NOMO-1 (cell line): ENCODE data around the gene LILRA6.

Experiments
- DNase-seq, 2 experiments: peaks; one replicate each; lab custom pipeline; 2025; ENCODE audit not compliant: unreplicated experiment in 2 of 2; lab: John Stamatoyannopoulos, UW

LILRA6 gene

GRCh38 chr19:54190503-54191010 is 52.0 kb downstream of the LILRA6 start:
- peak; percentile 99 to 100 for DNase-seq

- DNase-seq, result peak; percentile 100
Observed at GRCh38 chr19:54189735-54190502, 52.7 kb downstream of the LILRA6 start.

- no peak for DNase-seq
Observed at GRCh38 chr19:54189145-54189734, 53.4 kb downstream of the LILRA6 start, which contains the start of gene MBOAT7. TSS of gene MBOAT7 (minus strand) at chr19:54189580. CDS start at chr19:54188508, 1,072 bp downstream.

DNA sequence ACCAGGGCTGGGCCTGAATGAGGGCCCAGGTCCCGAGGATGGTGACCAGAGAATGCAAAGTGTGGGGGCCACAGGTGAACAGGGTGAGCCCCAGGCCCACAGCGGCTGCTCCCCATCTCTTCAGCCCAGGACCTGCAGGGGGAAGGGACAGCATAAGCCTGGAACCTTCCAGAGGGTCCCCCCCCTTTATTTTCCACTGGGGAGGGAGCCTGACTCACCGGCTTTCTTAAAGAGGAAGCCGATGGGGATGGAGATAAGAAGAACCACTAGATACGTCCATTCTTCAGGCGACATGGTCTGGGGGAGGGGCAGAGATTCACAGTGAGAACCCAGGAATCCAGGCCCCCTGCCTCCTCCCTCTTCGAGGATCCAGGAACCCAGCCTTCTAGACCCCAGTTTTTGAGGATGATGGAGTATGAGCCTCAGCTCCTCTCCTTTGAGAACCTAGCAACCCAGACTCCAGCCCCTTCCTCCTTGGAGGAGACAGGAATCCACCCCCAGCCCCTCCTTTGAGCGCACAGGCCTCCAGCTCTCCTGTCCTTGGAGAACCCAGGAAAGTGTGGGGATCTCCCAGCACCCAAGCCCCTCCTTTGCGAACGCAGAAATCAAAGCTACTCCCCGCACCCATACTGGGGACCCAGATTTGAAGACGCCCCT is 54.2 kb downstream of the LILRA6 start:
- peak; percentile 65 to 67 for DNase-seq

DNA sequence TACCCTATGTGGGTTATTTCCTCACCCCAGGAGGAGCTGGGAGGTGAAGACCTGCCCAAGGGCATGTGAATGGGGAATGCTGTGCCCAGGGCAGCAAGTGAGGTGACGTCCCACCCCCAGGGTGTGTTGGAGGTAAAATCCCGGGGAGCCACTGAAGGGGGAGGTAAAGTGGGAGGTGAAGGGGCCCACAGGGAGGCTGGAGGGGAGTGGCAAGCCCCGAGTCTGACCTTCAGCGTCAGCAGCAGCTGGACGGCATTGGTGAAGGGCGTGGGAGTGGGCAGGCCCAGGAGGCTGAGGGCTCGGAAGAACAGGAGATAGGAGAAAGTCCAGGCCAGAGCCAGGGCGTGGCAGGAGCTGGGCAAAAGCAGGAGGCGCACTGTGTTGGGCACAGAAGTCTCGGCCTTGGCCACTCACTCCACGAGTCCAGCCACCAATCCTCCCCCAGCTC is 55.6 kb downstream of the LILRA6 start:
- DNase-seq, result no peak
